Subcutaneous preadipocyte (primary cell): Measurements from ENCODE around the gene CCDC88A. TPM values are rescaled to one million over a fixed set of nuclear protein-coding genes. Genes with fewer than 3 reads are reported as not detected.

Source experiments
- small RNA-seq: library from RNA; depleted of rRNA; stranded (forward); fragments of <200 nt; gene quantifications from one replicate; pipeline ENCODE3, GENCODE V24; 2012
- total RNA-seq: library from RNA; depleted of rRNA; stranded (reverse); fragments of >200 nt; gene quantifications from 2 replicates; pipeline ENCODE4 v1.2.3, GENCODE V29; 2012

Gene CCDC88A
- 52.2 and 86.6 TPM in 2 replicates for total RNA-seq

GRCh38 chr2:55419679-55420438 lies at the start of gene CCDC88A:
TSS of gene CCDC88A (minus strand) at chr2:55419856. CDS start at chr2:55419079, 777 bp downstream.

GRCh38 chr2:55268907-55269644 lies 150.6 kb downstream of the CCDC88A start, which contains the start of gene MTIF2:
TSS of gene MTIF2 (minus strand) at chr2:55269231. CDS start at chr2:55263858, 5,373 bp downstream.

Small RNA genes lying within 50 kb of the gene (small RNA-seq; reads per million reads assigned to genes)
- gene RF00019: not detected
- not detected for gene RNU6-221P
- gene RNU6-775P: not detected

Other genes with a start within 250 kb of the CCDC88A start
- 3.7 and 8.6 TPM in 2 replicates for gene CLHC1, start 187.6 kb downstream of the CCDC88A start, total RNA-seq
- gene RPS27A, start 187.2 kb downstream of the CCDC88A start, total RNA-seq: 525 and 1,020 TPM in 2 replicates
- gene MTIF2, start 150.6 kb downstream of the CCDC88A start, total RNA-seq: 40.4 and 49.1 TPM in 2 replicates
- 21.5 and 26.5 TPM in 2 replicates for gene CFAP36, start 99.9 kb upstream of the CCDC88A start, total RNA-seq
- 29.0 and 38.9 TPM in 2 replicates for gene PPP4R3B, start 197.8 kb upstream of the CCDC88A start, total RNA-seq